Kidney (tissue), 14 donors: ENCODE measurements around the gene PHF13. TPM values are rescaled to one million over a fixed set of nuclear protein-coding genes. Genes with fewer than 3 reads are reported as not detected.
A peak's percentile ranks its signal among the peaks of the same experiment; 100 is the strongest.

ENCODE experiments used
- DNase-seq, 5 donors: peaks; one replicate each; pipeline ENCODE4 v3.0.0-alpha.2; 2013 to 2020
- FAIRE-seq: peaks from 2 replicates; lab custom pipeline; 2012; peaks lifted over from hg19 to GRCh38; lab: Jason Lieb, UNC
- H3K27ac ChIP-seq, 2 donors: one replicate each; pipeline ENCODE4 v1.7.0; 2013; ENCODE audit warnings: low read depth in 2 of 2, low read length in 2 of 2, inconsistent platforms in 1 of 2
- H3K27me3 ChIP-seq: one replicate; pipeline ENCODE4 v1.7.1; 2013; ENCODE audit warnings: low read length, inconsistent platforms; ENCODE audit not compliant: control insufficient read depth, insufficient read depth
- H3K36me3 ChIP-seq, 3 donors: one replicate each; pipeline versions ENCODE4 v1.7.0 to v1.7.1; 2013; ENCODE audit warnings: low read length in 3 of 3, control low read depth in 1 of 3, inconsistent platforms in 1 of 3; ENCODE audit not compliant: insufficient read depth in 3 of 3, control insufficient read depth in 2 of 3
- H3K4me1 ChIP-seq, 3 donors: one replicate each; pipeline versions ENCODE4 v1.7.0 to v1.7.1; 2013; ENCODE audit warnings: low read length in 3 of 3, inconsistent platforms in 1 of 3, low read depth in 1 of 3; ENCODE audit not compliant: control insufficient read depth in 2 of 3, insufficient read depth in 2 of 3
- H3K4me3 ChIP-seq, 3 donors: one replicate each; pipeline versions ENCODE4 v1.7.0 to v1.8.1; 2013; ENCODE audit warnings: low read length in 3 of 3, control low read depth in 1 of 3, inconsistent platforms in 1 of 3
- H3K9ac ChIP-seq, 3 donors: one replicate each; pipeline versions ENCODE4 v1.7.0 to v1.7.1; 2013; ENCODE audit warnings: low read length in 3 of 3, control low read depth in 1 of 3, inconsistent platforms in 1 of 3
- H3K9me3 ChIP-seq, 3 donors: one replicate each; pipeline versions ENCODE4 v1.7.0 to v1.7.1; 2013; ENCODE audit warnings: low read length in 3 of 3, control low read depth in 1 of 3, inconsistent platforms in 1 of 3; ENCODE audit not compliant: control insufficient read depth in 2 of 3, insufficient read depth in 1 of 3
- intact Hi-C: fragments of 100-400 bp; cut with DNase I; formaldehyde crosslinking; loops from one replicate; pipeline ENCODE4 v1.11.1; 2022
- polyA plus RNA-seq: library from polyadenylated mRNA; stranded (reverse); fragments of 350-450 nt; fragmentation: Illumina TruSeq; extraction: RNeasy Lipid Tissue Mini Kit (QIAGEN cat#74804); gene quantifications from one replicate; pipeline ENCODE4 v1.2.3, GENCODE V29; 2014; ENCODE audit warnings: low read depth, low replicate concordance; ENCODE audit not compliant: insufficient read depth
- total RNA-seq: library from RNA; stranded (reverse); fragmentation: NEBNext Ultra II Directional; extraction: Animal tissue kit (Norgen Biotek cat#: 25700); gene quantifications from one replicate; pipeline ENCODE4 v1.2.1, GENCODE V29; 2021
- TF ChIP-seq, protein P1 (sequence below): IDR thresholded peaks from 3 replicates; pipeline ENCODE4 v1.5.1; 2012; ENCODE audit warnings: mild to moderate bottlenecking, moderate library complexity, borderline replicate concordance; ENCODE audit not compliant: insufficient read depth; ENCODE audit errors: extremely low read depth
- donor health status: control.
- donor health status: control.
- donor health status: control.
- donor health status: control.
- donor health status: control.
- donor health status: DM: yes; HTN: yes; CAD: no.
- donor health status: Normal renal cell carcinoma (clear cell type).

Gene PHF13
- total and polyA plus RNA-seq, 2 donors from 2014 or later: 6.0 to 11.0 TPM

DNA sequence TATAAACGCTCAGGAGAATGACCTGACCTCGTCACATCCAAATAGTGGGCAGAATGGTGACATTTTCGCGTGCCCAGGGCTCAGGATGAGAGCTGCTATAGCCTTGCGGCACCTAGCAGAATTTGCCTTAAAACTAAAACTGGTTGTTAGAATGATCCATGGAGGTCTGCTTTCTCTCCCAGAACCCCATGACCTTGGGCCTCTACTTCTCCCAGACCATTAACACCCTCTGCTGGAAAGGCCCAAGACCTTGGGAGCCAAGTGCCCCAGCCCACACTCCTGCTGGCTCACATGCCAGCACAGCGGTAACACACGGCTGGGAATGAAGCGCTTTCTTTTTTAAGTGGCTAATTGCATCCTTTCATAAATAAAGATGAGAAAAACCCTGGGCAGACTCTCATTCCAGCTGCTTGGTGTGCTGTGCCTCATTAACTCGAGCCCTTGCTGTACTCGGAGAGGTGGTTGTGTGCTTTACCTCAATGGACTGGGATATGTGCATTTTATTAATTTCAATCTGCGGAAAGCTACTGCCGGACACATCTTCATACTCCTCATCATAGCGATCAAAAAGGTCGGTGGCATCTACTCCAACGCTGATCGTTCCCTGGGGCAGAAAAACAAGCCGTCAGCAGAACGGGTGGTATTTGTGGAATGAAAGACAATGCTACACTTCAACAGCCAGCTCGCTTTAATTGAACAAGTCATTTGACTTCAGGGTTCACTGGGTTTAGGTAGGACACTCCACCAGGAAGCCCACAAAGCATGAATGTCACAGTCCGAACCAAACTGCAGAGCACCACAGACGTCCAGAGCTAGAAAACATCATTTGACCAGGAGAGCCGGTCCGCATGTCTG is 40.1 kb downstream of the PHF13 start:
- Histone ChIP-seq H3K9ac (peak overlapping the region in 1 of 3 donors; percentile 27), H3K36me3 (peaks cover 4 to 8% (median 5%) of the 10 kb centered on the region in 3 donors), H3K4me3 (peak overlapping the region; percentile 7 to 44 (median 22)), H3K9me3 (no peaks in the 10 kb centered on the region), H3K4me1 (peaks cover 12 to 28% (median 24%) of the 10 kb centered on the region in 3 donors), H3K27me3 (no peaks in the 10 kb centered on the region), H3K27ac (peak overlapping the region; percentile 85 to 92)
- intact Hi-C loops: no loop called here
- TF ChIP-seq, protein P1, sequence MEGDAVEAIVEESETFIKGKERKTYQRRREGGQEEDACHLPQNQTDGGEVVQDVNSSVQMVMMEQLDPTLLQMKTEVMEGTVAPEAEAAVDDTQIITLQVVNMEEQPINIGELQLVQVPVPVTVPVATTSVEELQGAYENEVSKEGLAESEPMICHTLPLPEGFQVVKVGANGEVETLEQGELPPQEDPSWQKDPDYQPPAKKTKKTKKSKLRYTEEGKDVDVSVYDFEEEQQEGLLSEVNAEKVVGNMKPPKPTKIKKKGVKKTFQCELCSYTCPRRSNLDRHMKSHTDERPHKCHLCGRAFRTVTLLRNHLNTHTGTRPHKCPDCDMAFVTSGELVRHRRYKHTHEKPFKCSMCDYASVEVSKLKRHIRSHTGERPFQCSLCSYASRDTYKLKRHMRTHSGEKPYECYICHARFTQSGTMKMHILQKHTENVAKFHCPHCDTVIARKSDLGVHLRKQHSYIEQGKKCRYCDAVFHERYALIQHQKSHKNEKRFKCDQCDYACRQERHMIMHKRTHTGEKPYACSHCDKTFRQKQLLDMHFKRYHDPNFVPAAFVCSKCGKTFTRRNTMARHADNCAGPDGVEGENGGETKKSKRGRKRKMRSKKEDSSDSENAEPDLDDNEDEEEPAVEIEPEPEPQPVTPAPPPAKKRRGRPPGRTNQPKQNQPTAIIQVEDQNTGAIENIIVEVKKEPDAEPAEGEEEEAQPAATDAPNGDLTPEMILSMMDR: no peak
- DNase-seq (peak in 4 of 5 donors; percentile 63 to 91 (median 80)), FAIRE-seq (peak; percentile 6)

DNA sequence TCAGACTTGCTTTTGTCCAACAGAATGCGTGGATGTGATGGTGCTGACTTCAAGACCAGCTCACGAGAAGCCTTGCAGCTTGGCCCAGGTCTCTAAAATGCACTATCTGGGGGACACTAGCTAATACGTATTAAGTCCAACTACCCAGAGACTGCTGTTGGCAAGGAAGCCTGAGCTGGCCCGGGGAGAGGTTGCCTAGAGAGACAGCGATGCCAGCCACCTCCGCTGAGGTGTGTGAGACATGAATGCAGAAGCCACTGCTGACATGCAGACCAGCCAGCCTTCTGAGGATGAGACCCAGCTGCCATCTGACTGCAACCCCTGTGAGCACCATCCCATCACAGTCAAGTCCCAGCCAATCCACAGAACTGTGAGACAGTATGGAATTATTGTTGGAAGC is 43.6 kb downstream of the PHF13 start:
- DNase-seq (no peak), FAIRE-seq (no peak)
- intact Hi-C loops: no loop called here

DNA sequence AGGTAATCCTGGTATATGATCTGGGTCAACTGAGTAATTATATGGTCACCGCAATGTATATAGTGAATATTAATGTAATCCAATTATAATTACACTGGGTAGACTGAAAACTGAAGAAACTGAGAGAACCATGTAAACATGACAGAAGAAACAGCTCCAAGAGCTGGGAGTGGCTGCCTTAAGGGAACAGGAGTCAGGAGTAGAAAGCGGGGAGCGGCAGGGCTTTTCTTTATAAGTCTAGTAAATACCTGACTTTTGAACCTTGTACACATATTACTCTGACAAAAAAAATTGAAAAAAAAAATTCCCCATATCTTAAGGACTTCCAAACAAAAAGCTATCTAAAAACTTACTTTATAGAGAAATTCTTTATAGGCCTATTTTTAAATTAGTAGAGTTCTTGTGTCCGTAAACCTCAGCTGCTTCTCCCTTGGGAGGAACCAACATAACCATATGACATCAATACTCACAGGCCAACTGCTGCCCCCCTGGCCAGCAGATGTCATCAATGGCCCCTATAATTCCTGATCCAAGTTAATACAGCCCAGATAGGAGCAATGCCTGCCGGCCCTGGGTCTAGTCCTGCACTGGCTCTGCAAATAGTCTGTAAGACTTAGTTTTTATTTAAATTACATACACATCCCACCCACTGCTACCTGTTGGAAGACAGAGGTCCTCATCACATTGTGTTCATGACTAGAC is 45.0 kb downstream of the PHF13 start:
- Histone ChIP-seq H3K36me3 (no peaks in the 10 kb centered on the region), H3K27ac (no peak overlapping the region), H3K9me3 (no peaks in the 10 kb centered on the region), H3K27me3 (no peaks in the 10 kb centered on the region), H3K4me3 (no peak overlapping the region), H3K4me1 (peaks cover 3 to 17% (median 8%) of the 10 kb centered on the region in 3 donors), H3K9ac (no peak overlapping the region)
- TF ChIP-seq, protein P1: no peak
- FAIRE-seq: no peak
- DNase-seq: no peak
- intact Hi-C loops: no loop called here

More for the DNA sequence above, 43.6 kb downstream of the PHF13 start:
- Histone ChIP-seq H3K36me3 (peaks cover 3 to 5% (median 4%) of the 10 kb centered on the region in 3 donors), H3K27me3 (no peaks in the 10 kb centered on the region), H3K27ac (no peak overlapping the region), H3K9ac (no peak overlapping the region), H3K9me3 (no peaks in the 10 kb centered on the region), H3K4me1 (peaks cover 12 to 31% (median 19%) of the 10 kb centered on the region in 3 donors), H3K4me3 (no peak overlapping the region)
- TF ChIP-seq, protein P1: no peak
